Fibroblast of mammary gland (primary cell): Measurements from ENCODE around the gene DECR2.
"Not testable (repeated sequence)": the region's sequence is repeated elsewhere in the genome, so short reads cannot be mapped to it uniquely, and the experiment has no call there.

ENCODE experiments used
- DNase-seq: peaks from one replicate; pipeline ENCODE4 v3.0.0-alpha.2; 2010; ENCODE audit warnings: low read depth
- H3K4me3 ChIP-seq: 2 replicates; pipeline ENCODE4 v1.5.1; 2011; ENCODE audit warnings: low read depth, mild to moderate bottlenecking, low read length, moderate library complexity; ENCODE audit not compliant: control insufficient read depth
- CTCF ChIP-seq: conservative IDR thresholded peaks from 2 replicates; pipeline ENCODE4 v1.5.1; 2011; ENCODE audit warnings: low read depth, low read length, inconsistent platforms; ENCODE audit not compliant: control insufficient read depth, insufficient read depth

DECR2 gene

GRCh38 chr16:356741-357140 is 44.9 kb upstream of the DECR2 start:
- no peak for DNase-seq
- H3K4me3 ChIP-seq, result no peak overlapping the region
- no peak for TF ChIP-seq CTCF

DNA sequence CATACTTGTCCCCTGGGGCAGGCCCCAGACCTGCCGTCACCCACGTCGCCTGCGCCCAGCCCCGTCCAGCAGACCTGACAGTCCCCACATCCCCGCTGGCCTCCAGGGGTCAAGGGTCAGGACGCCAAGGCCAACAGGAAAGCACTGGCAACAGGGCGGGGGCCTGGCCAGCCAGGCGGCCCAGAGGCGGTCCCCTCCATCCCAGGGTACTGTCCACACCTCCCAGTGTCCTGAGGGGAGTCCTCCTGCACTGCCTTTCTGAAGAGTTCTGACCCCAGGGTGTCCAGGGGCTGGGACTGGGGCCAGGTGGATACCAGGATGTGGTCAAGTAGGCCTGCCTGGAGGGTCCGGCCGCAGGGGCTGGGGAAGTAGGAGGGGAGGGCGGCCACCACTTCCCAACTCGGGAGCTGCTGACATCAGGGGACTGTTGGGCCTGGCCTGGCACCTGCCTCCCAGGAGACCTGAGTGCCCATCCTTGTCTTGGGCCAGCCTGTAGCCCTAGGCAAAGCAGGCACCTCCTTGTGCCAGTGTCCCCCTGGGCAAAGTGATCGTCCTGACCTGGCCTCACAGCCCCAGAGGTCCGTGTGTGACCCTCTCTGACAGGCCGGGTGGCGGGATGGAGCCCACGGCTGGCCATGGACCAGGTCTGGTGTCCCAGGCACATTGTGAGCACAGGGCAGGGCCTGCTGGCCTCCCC is 42.5 kb upstream of the DECR2 start:
- DNase-seq, result no peak
- no peak overlapping the region for H3K4me3 ChIP-seq
- no peak for TF ChIP-seq CTCF

DNA sequence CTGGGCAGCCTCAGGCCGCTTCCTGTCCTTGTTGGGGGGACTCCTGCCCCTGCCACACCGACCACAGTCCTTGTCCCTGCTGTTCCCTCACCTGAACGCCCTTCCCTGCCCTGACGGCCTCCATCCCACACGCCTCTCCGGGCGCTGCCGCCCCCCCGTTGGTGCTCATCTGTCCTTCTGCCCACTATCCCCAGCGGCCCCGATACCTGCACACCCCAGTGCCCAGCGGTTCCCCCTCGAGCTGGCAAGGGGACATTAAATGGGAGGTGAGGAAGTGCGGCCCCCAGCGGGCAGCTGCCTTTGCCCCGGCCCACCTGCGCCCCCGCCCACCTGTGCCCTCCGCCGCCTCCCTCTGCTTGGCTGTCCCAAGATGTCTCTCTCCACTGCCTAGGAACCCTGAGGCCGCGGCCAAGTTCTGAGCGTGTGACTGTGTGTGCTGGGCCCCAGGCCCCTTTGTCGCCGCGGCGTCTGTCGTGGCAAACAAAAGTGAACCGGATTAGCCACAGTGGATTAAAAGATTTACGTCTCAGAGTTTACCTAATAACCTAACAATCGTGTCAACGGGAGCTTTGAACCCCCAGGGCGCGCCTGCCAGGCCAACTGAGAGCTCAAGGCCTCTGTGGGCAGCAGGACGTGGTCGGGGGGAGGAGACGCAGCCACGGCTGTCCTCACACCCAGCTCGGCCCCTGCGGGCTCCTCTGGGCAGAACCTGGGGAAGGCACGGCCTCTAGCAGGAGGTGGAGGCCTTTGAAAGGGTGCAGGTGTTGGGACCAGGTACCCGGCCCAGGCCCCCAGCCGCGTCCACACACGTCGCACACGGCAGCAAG is 41.6 kb upstream of the DECR2 start:
- no peak overlapping the region for H3K4me3 ChIP-seq
- no peak for TF ChIP-seq CTCF
- DNase-seq, result no peak

DNA sequence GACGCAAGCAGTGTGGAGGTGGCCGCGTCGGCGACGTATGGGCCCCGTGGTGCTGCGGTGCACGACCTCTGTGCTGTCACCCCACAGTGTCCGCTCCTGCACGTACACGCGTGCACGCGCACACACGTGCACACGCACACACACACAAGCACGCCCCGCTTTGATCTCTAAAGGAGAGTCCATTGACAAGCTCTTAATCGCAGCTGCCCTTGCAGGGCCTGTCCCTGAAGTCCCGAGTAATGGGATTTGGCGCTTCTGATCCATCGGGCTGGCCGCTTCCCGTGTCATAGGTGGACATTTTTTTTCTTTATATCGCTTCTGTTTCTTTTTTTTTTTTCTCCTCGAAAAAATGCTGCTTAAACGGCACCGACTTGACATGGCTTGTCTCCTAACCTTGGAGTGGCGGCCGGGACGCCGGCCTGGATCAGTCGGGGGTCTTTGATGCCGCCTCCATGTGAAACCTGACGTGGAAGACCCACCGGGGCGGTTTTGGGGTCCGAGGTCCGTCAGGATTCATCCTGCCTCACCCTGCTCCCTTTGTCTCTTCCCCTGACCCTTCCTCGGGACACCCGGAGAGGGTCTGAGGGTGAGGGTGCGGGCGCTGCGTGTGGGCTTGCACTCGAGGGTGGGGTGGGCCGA is 40.9 kb upstream of the DECR2 start:
- no peak for DNase-seq
- no peak for TF ChIP-seq CTCF
- no peak overlapping the region for H3K4me3 ChIP-seq

DNA sequence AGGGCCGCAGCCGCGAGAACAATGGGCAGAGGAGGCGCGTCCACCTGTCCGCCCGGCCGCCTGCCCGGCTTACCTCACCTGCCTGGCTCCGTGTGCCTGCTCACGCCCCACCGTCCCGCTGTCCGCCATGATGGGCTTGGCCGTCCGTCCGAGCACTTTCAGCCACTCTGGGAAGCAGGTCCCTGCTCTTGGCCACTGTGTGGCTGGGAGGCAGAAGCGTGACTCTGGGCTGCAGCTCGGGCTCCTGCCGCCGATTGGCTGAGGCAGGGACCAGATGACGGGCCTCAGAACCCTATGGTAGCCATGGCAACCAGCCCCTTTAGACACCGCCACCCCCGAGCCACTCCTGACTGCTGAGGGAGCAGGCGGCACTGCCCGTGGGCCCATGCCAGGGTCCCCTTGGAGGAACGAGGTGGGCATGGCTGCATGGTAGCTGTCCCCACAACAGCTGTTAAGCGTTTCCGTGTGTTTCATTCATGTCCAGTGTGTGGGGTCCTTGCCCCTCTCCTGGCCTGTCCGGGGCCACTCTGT is 40.3 kb upstream of the DECR2 start:
- TF ChIP-seq CTCF, result no peak
- no peak overlapping the region for H3K4me3 ChIP-seq
- no peak for DNase-seq

DNA sequence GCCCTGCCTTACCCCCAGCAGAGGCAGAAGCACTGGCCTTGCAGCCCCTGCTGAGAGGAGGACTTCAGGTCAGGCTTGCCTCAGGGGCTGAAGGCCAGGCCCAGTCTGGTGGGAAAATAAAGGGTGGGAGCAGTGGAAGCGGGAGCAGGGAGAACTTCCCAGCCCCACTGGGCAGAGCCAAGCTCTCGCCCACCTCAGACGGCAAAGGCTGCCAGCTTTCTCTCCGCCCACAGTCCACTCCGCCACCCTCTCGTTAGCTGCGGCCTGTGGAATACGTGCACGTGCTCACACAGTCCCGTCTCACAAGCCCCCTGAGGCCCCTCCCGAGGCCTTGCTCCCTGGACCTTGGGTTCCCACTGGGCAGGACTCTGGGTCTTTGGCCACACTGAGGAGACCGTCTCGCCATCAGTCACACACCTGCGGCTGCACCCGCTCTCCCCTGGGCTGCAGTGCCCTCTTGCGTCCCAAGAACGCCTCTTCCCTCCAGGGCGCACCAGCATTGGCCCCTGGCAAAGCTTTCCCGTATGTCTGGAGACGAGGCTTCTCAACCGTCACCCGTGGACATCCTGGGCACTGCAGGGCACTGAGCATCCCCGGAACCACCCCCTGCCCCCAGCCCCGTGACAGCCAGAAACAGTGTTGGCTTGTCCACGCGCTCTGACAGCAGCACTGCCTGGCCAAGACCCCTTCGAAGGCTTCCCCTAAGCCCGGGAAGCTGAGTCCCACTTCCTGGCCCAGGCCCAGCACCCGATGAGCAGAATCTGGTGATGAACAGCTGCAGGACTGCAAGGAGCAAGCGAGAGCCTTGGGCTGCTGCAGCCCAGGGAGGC is 39.6 kb upstream of the DECR2 start:
- no peak overlapping the region for H3K4me3 ChIP-seq
- peak; percentile 72 for DNase-seq
- peak; percentile 75 for TF ChIP-seq CTCF

DNA sequence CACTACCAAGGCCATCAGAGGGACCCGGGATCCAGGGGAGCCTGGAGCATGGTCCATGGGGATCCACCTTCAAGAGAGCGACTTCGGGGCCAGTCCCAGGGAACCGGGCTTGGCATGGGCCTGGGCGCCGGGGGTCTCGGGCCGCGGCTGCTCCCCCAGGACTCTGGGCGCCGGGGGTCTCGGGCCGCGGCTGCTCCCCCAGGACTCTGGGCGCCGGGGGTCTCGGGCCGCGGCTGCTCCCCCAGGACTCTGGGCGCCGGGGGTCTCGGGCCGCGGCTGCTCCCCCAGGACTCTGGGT is 39.0 kb upstream of the DECR2 start:
- not testable (repeated sequence) for DNase-seq

More for the DNA sequence above, 39.0 kb upstream of the DECR2 start:
- H3K4me3 ChIP-seq, result not testable (repeated sequence)
